HepG2 (cell line): ENCODE data around the gene CENATAC. TPM values are rescaled to one million over a fixed set of nuclear protein-coding genes. Genes with fewer than 3 reads are reported as not detected.

Source experiments
- DDIT3 ChIP-seq: sonication (generic); formaldehyde crosslinking; IDR thresholded peaks from 2 replicates; pipeline ENCODE4 v1.4.0; 2020; ENCODE audit warnings: mild to moderate bottlenecking, missing genetic modification reagents
- FUBP1 ChIP-seq: sonication (generic); formaldehyde crosslinking; IDR thresholded peaks from 2 replicates; pipeline ENCODE4 v1.5.1; 2020; ENCODE audit warnings: missing genetic modification reagents, mild to moderate bottlenecking, borderline replicate concordance
- NFKB2 ChIP-seq: sonication (generic); formaldehyde crosslinking; IDR thresholded peaks from 2 replicates; pipeline ENCODE4 v1.4.0; 2020; ENCODE audit warnings: missing genetic modification reagents, borderline replicate concordance
- PCBP1 ChIP-seq: fragments of 200-400 bp; formaldehyde crosslinking; IDR thresholded peaks from 2 replicates; pipeline ENCODE4 v1.6.1; 2017; ENCODE audit warnings: mild to moderate bottlenecking, low read depth, low read length, borderline replicate concordance
- TP53 ChIP-seq: sonication (generic); formaldehyde crosslinking; conservative IDR thresholded peaks from 2 replicates; pipeline ENCODE4 v1.4.0; 2020; ENCODE audit warnings: missing genetic modification reagents
- USF2 ChIP-seq, 2 experiments: sonication (generic) in 1 of 2; formaldehyde crosslinking in 1 of 2; IDR thresholded peaks; 2 replicates each; pipeline versions ENCODE4 v1.5.1 to v1.6.1; 2011 to 2020; ENCODE audit warnings: borderline replicate concordance in 1 of 2, low read depth in 1 of 2, low read length in 1 of 2, mild to moderate bottlenecking in 1 of 2, missing genetic modification reagents in 1 of 2, moderate library complexity in 1 of 2
- ZBTB39 ChIP-seq: sonication (generic); formaldehyde crosslinking; IDR thresholded peaks from 2 replicates; pipeline ENCODE4 v1.5.0; 2020; ENCODE audit warnings: missing genetic modification reagents
- ZFP36L2 ChIP-seq: sonication (generic); formaldehyde crosslinking; IDR thresholded peaks from 2 replicates; pipeline ENCODE4 v1.4.0; 2020; ENCODE audit warnings: missing genetic modification reagents
- ZNF318 ChIP-seq: sonication (generic); formaldehyde crosslinking; IDR thresholded peaks from 2 replicates; pipeline ENCODE4 v1.4.0; 2020; ENCODE audit warnings: mild to moderate bottlenecking, missing genetic modification reagents
- ZNF350 ChIP-seq: sonication (generic); formaldehyde crosslinking; IDR thresholded peaks from 2 replicates; pipeline ENCODE4 v1.4.0; 2020; ENCODE audit warnings: mild to moderate bottlenecking, low read depth, missing genetic modification reagents, borderline replicate concordance
- polyA plus RNA-seq, 8 experiments: library from polyadenylated mRNA; depleted of rRNA in 3 of 8; stranded (reverse) in 7 of 8; unstranded in 1 of 8; fragments of >200 nt; fragmentation: Illumina TruSeq in 4 of 8; extraction: Trizol in 4 of 8; gene quantifications; 2 replicates each; pipeline versions ENCODE4 v1.2.1 to v1.2.3, GENCODE V29; 2011 to 2016; ENCODE audit warnings: low read depth in 4 of 8, missing spikeins in 1 of 8, mixed read lengths in 1 of 8; ENCODE audit not compliant: insufficient read depth in 1 of 8
- total RNA-seq, 5 experiments: library from RNA; depleted of rRNA; stranded (reverse); fragments of >200 nt; fragmentation: Illumina TruSeq; extraction: Trizol; gene quantifications; 2 replicates each; pipeline ENCODE4 v1.2.3, GENCODE V29; 2016; ENCODE audit warnings: low read depth in 1 of 5

Gene CENATAC
- total and polyA plus RNA-seq, 2 of the 13 experiments (the other 11 are each of a cell fraction or from before 2014, with no cell fraction given) = 21.7 to 25.0 TPM

- TF ChIP-seq ZBTB39 (CRISPR knock-in tag) = no peak; the same call in 1 of the 2 replicates
- no peak for TF ChIP-seq ZNF318 (CRISPR knock-in tag)
- peak; percentile 68; the same call in 1 of the 2 replicates for TF ChIP-seq ZNF350 (CRISPR knock-in tag)
- 0 out of 2 replicates have a peak, but pooled peaks have one; percentile 33 for TF ChIP-seq PCBP1
- TF ChIP-seq DDIT3 (CRISPR knock-in tag) = no peak
- no peak for TF ChIP-seq ZFP36L2 (CRISPR knock-in tag)
- TF ChIP-seq FUBP1 (CRISPR knock-in tag) = no peak
- TF ChIP-seq USF2 (IDR thresholded peaks at IDR 0.05; ENCODE audit: low read depth, low read length) = no peak
- TF ChIP-seq USF2 (CRISPR knock-in tag; IDR thresholded peaks at IDR 0.05; ENCODE audit: borderline replicate concordance) = no peak
- TF ChIP-seq TP53 (CRISPR knock-in tag) = no peak
- TF ChIP-seq NFKB2 (CRISPR knock-in tag) = peak; percentile 78; the same call in 1 of the 2 replicates
Measured at GRCh38 chr11:118997627-118998387, at the start of gene CENATAC (continued).
